ENCODE measurements around the gene SAP30BP.
A peak's percentile ranks its signal among the peaks of the same experiment; 100 is the strongest.

SAP30BP gene

GRCh38 chr17:75740215-75740614 lies 73.1 kb downstream of the SAP30BP start:
- no peak for TF ChIP-seq CTCF (IDR thresholded peaks at IDR 0.05; ENCODE audit: low read depth, low read length)
- no peak for DNase-seq
- Histone ChIP-seq H3K9me3 (no peaks in the 10 kb centered on the region), H3K36me3 (no peaks in the 10 kb centered on the region), H3K27me3 (no peaks in the 10 kb centered on the region), H3K4me3 (ENCODE audit: low read depth, low read length) (no peak overlapping the region), H3K4me1 (no peaks in the 10 kb centered on the region)

GRCh38 chr17:75740631-75741077 lies 73.5 kb downstream of the SAP30BP start:
- no peak for DNase-seq
- Histone ChIP-seq H3K36me3 (no peaks in the 10 kb centered on the region), H3K9me3 (no peaks in the 10 kb centered on the region), H3K4me3 (ENCODE audit: low read depth, low read length) (no peak overlapping the region), H3K27me3 (no peaks in the 10 kb centered on the region), H3K4me1 (no peaks in the 10 kb centered on the region)
- no peak for TF ChIP-seq CTCF (IDR thresholded peaks at IDR 0.05; ENCODE audit: low read depth, low read length)

- Histone ChIP-seq H3K9me3 (no peaks in the 10 kb centered on the region), H3K4me1 (no peaks in the 10 kb centered on the region), H3K4me3 (ENCODE audit: low read depth, low read length) (no peak overlapping the region), H3K27me3 (no peaks in the 10 kb centered on the region), H3K36me3 (no peaks in the 10 kb centered on the region)
- no peak for TF ChIP-seq CTCF (IDR thresholded peaks at IDR 0.05; ENCODE audit: low read depth, low read length)
- DNase-seq = no peak
These were observed 75.2 kb downstream of the SAP30BP start for GRCh38 chr17:75742337-75742736.

- H3K27me3 ChIP-seq = no peaks in the 10 kb centered on the region
These were observed 76.6 kb downstream of the SAP30BP start for GRCh38 chr17:75743625-75744206.

GRCh38 chr17:75748706-75749105 lies 81.6 kb downstream of the SAP30BP start:
- H3K4me1 ChIP-seq = no peaks in the 10 kb centered on the region
- H3K36me3 ChIP-seq = no peaks in the 10 kb centered on the region
- DNase-seq = no peak
- no peaks in the 10 kb centered on the region for H3K27me3 ChIP-seq
- H3K4me3 ChIP-seq (ENCODE audit: low read depth, low read length) = no peak overlapping the region
- TF ChIP-seq CTCF (IDR thresholded peaks at IDR 0.05; ENCODE audit: low read depth, low read length) = no peak
- no peaks in the 10 kb centered on the region for H3K9me3 ChIP-seq

More at GRCh38 chr17:75743625-75744206, 76.6 kb downstream of the SAP30BP start:
- TF ChIP-seq CTCF (IDR thresholded peaks at IDR 0.05; ENCODE audit: low read depth, low read length) = no peak
- no peaks in the 10 kb centered on the region for H3K9me3 ChIP-seq
- DNase-seq = no peak
- H3K36me3 ChIP-seq = no peaks in the 10 kb centered on the region
- H3K4me3 ChIP-seq (ENCODE audit: low read depth, low read length) = no peak overlapping the region
- H3K4me1 ChIP-seq = no peaks in the 10 kb centered on the region

- Histone ChIP-seq H3K27me3 (no peaks in the 10 kb centered on the region), H3K36me3 (no peaks in the 10 kb centered on the region), H3K4me1 (no peaks in the 10 kb centered on the region), H3K4me3 (ENCODE audit: low read depth, low read length) (peak overlapping the region; percentile 12), H3K9me3 (no peaks in the 10 kb centered on the region)
- DNase-seq = peak; percentile 87
- TF ChIP-seq CTCF (IDR thresholded peaks at IDR 0.05; ENCODE audit: low read depth, low read length) = peak; percentile 83
These were observed 82.6 kb downstream of the SAP30BP start for GRCh38 chr17:75749545-75750389.

Measured in BE2C (cell line).